A673 (cell line): Measurements from ENCODE around the gene SDC4. TPM values are rescaled to one million over a fixed set of nuclear protein-coding genes. Genes with fewer than 3 reads are reported as not detected.

ENCODE experiments used
- BruUV-seq: library from RNA; stranded (reverse); fragments of 400-500 nt; replicated peaks from 2 replicates; lab custom pipeline; 2021; lab: Mats Ljungman, UMichigan
- CTCF ChIA-PET: fragments of 300-600 bp; sonication (Branson Sonifier 250); formaldehyde crosslinking; loops from one replicate; lab custom pipeline; 2022; ENCODE audit warnings: antibody characterized with exemption; lab: Charles Lee
- POLR2A ChIA-PET: fragments of 300-600 bp; sonication (Branson Sonifier 250); formaldehyde crosslinking; loops from one replicate; lab custom pipeline; 2022; ENCODE audit warnings: antibody characterized with exemption; ENCODE audit not compliant: low non-redundant PET; lab: Charles Lee
- DNase-seq: peaks from one replicate; pipeline ENCODE4 v3.0.0-alpha.2; 2015; ENCODE audit warnings: low spot score
- H3K27ac ChIP-seq: fragments of 200-600 bp; sonication (generic); 2 replicates; pipeline ENCODE4 v1.5.1; 2016; ENCODE audit warnings: mixed run types, low read depth, mild to moderate bottlenecking, mixed read lengths, antibody characterized with exemption, low read length; ENCODE audit not compliant: poor library complexity, severe bottlenecking
- H3K27me3 ChIP-seq: fragments of 200-600 bp; sonication (generic); replicated peaks from 2 replicates; pipeline ENCODE4 v1.6.1; 2017; ENCODE audit warnings: mixed run types, low read depth, mild to moderate bottlenecking, mixed read lengths, antibody characterized with exemption, low read length; ENCODE audit not compliant: insufficient read depth, poor library complexity
- H3K36me3 ChIP-seq: fragments of 200-600 bp; sonication (generic); 2 replicates; pipeline ENCODE4 v1.6.1; 2016; ENCODE audit warnings: mixed run types, mild to moderate bottlenecking, mixed read lengths, antibody characterized with exemption, low read length; ENCODE audit not compliant: insufficient read depth, poor library complexity, severe bottlenecking
- H3K4me1 ChIP-seq: fragments of 200-600 bp; sonication (generic); 2 replicates; pipeline ENCODE4 v1.6.1; 2017; ENCODE audit warnings: mixed run types, mild to moderate bottlenecking, mixed read lengths, antibody characterized with exemption, low read length; ENCODE audit not compliant: insufficient read depth, poor library complexity, severe bottlenecking
- H3K4me3 ChIP-seq: fragments of 200-600 bp; sonication (generic); 2 replicates; pipeline ENCODE4 v1.5.1; 2016; ENCODE audit warnings: low read depth, mixed run types, mild to moderate bottlenecking, mixed read lengths, low read length; ENCODE audit not compliant: poor library complexity, severe bottlenecking
- H3K9me3 ChIP-seq: fragments of 200-600 bp; sonication (generic); 2 replicates; pipeline ENCODE4 v1.6.1; 2016; ENCODE audit warnings: mixed run types, low read depth, mild to moderate bottlenecking, mixed read lengths, antibody characterized with exemption, low read length; ENCODE audit not compliant: poor library complexity, severe bottlenecking
- EZH2 ChIP-seq: fragments of 200-600 bp; sonication (generic); IDR thresholded peaks from 2 replicates; pipeline ENCODE4 v1.6.1; 2017; ENCODE audit warnings: borderline replicate concordance, low read depth, mild to moderate bottlenecking, mixed read lengths, antibody characterized with exemption, low read length; ENCODE audit not compliant: poor library complexity, severe bottlenecking
- intact Hi-C: fragments of 100-400 bp; cut with micrococcal nuclease; formaldehyde crosslinking; loops from one replicate; pipeline ENCODE4 v1.10.0; 2022; ENCODE audit not compliant: unreplicated experiment
- total RNA-seq: library from RNA; stranded (reverse); gene quantifications from 2 replicates; pipeline ENCODE4 v1.2.3, GENCODE V29; 2021
- TF ChIP-seq, protein P1 (sequence below): fragments of 300-800, 200-600 bp; sonication (generic); conservative IDR thresholded peaks from 2 replicates; pipeline ENCODE4 v1.5.1; 2017; ENCODE audit warnings: low read depth, mild to moderate bottlenecking, antibody characterized with exemption, low read length, moderate library complexity, mixed read lengths

SDC4 gene
- total RNA-seq, 1 experiment from 2014 or later = 16.3 TPM

DNA sequence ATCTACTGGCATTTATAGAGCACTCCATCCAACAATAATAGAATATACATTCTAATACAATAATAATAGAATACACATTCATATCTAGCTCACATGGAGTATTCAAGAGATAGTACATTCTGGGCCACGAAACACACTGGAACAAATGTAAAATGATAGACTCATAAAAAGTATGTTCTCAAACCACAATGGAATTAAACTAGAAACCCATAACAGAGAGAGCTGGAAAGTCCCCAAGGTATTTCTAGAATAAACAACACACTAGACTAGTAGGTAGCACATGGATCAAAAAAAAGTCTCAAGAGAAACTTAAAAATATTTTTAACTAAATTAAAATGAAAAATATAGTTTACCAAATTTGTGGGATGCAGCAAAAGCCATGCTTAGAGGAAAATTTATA is 39.0 kb upstream of the SDC4 start:
- no TSS peak for BruUV-seq
- no peak overlapping the region for H3K27ac ChIP-seq
- intact Hi-C loops = no loop called here
- DNase-seq = no peak
- TF ChIP-seq EZH2 = no peak
- TF ChIP-seq, protein P1, sequence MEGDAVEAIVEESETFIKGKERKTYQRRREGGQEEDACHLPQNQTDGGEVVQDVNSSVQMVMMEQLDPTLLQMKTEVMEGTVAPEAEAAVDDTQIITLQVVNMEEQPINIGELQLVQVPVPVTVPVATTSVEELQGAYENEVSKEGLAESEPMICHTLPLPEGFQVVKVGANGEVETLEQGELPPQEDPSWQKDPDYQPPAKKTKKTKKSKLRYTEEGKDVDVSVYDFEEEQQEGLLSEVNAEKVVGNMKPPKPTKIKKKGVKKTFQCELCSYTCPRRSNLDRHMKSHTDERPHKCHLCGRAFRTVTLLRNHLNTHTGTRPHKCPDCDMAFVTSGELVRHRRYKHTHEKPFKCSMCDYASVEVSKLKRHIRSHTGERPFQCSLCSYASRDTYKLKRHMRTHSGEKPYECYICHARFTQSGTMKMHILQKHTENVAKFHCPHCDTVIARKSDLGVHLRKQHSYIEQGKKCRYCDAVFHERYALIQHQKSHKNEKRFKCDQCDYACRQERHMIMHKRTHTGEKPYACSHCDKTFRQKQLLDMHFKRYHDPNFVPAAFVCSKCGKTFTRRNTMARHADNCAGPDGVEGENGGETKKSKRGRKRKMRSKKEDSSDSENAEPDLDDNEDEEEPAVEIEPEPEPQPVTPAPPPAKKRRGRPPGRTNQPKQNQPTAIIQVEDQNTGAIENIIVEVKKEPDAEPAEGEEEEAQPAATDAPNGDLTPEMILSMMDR = no peak
- ChIA-PET CTCF (no interaction called here), POLR2A (no interaction called here)
- H3K36me3 ChIP-seq = no peaks in the 10 kb centered on the region
- H3K9me3 ChIP-seq = no peaks in the 10 kb centered on the region
- H3K4me3 ChIP-seq = no peak overlapping the region
- H3K4me1 ChIP-seq = no peaks in the 10 kb centered on the region
- H3K27me3 ChIP-seq = no peaks in the 10 kb centered on the region

GRCh38 chr20:45378191-45378590 is 30.0 kb upstream of the SDC4 start, which contains the start of gene TP53TG5:
Gene TP53TG5, minus strand, starts transcription at chr20:45378325. Its CDS starts 89 bp downstream, at chr20:45378236.
- H3K4me1 ChIP-seq = no peaks in the 10 kb centered on the region
- ChIA-PET CTCF (no interaction called here), POLR2A (no interaction called here)
- no peak for TF ChIP-seq EZH2
- TF ChIP-seq, protein P1 = no peak
- intact Hi-C loops = no loop called here
- no TSS peak for BruUV-seq
- no peaks in the 10 kb centered on the region for H3K9me3 ChIP-seq
- H3K36me3 ChIP-seq = no peaks in the 10 kb centered on the region
- H3K27me3 ChIP-seq = no peaks in the 10 kb centered on the region
- no peak within 1 kb of the TSS for H3K27ac ChIP-seq
- DNase-seq = no peak
- H3K4me3 ChIP-seq = no peak within 1 kb of the TSS

DNA sequence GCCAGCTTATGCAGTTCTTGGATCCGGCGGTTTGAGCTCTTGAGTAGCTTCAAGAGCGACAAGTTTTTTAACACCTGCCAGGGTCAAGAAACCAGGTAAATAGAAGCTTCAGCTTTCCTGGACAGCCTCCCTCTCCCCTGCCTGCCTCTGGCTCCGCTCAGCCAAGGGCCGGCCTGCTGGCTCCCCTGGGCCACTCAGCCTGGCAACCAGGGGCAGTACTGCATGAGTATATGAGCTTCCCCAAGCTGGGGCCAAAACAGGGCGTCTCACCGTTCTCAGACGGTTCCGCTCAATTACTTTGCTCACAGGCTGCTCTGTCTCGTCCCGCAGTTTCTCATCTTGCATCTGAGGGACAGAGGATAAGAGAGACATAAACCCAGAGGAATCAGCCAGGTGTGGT is 29.0 kb upstream of the SDC4 start:
- H3K9me3 ChIP-seq = no peaks in the 10 kb centered on the region
- intact Hi-C loops = no loop called here
- no peak for DNase-seq
- H3K4me1 ChIP-seq = no peaks in the 10 kb centered on the region
- CTCF ChIA-PET = no interaction called here
- H3K27ac ChIP-seq = no peak overlapping the region
- H3K4me3 ChIP-seq = no peak overlapping the region
- H3K27me3 ChIP-seq = no peaks in the 10 kb centered on the region
- POLR2A ChIA-PET = no interaction called here
- BruUV-seq = no TSS peak
- no peak for TF ChIP-seq EZH2
- TF ChIP-seq, protein P1 = no peak
- H3K36me3 ChIP-seq = no peaks in the 10 kb centered on the region
